Tibial nerve (tissue), 4 donors: ENCODE results near the gene SERPINC1. TPM values are rescaled to one million over a fixed set of nuclear protein-coding genes. Genes with fewer than 3 reads are reported as not detected.
"Not testable (repeated sequence)": the region's sequence is repeated elsewhere in the genome, so short reads cannot be mapped to it uniquely, and the experiment has no call there.

Source experiments
- DNase-seq, 2 donors: peaks; one replicate each; pipeline ENCODE4 v3.0.0-alpha.2; 2019; ENCODE audit warnings: low spot score in 2 of 2
- H3K27ac ChIP-seq, 4 donors: fragments of 200-600 bp; sonication (generic) in 3 of 4; one replicate each; pipeline ENCODE4 v1.5.1; 2017 to 2019; ENCODE audit warnings: mild to moderate bottlenecking in 1 of 4
- H3K27me3 ChIP-seq, 2 donors: fragments of 200-600 bp; sonication (generic) in 1 of 2; one replicate each; pipeline versions ENCODE4 v1.5.1 to v1.6.0; 2017 to 2019
- H3K36me3 ChIP-seq, 3 donors: fragments of 200-600 bp; sonication (generic); one replicate each; pipeline ENCODE4 v1.5.1; 2018 to 2019
- H3K4me1 ChIP-seq, 4 donors: fragments of 200-600 bp; sonication (generic) in 3 of 4; one replicate each; pipeline ENCODE4 v1.5.1; 2017 to 2019
- H3K4me3 ChIP-seq, 4 donors: fragments of 200-600 bp; sonication (generic) in 3 of 4; one replicate each; pipeline ENCODE4 v1.5.1; 2017 to 2019; ENCODE audit warnings: mild to moderate bottlenecking in 1 of 4, moderate library complexity in 1 of 4
- H3K9me3 ChIP-seq, 4 donors: fragments of 200-600 bp; sonication (generic) in 3 of 4; one replicate each; pipeline ENCODE4 v1.5.1; 2017 to 2019
- CTCF ChIP-seq, 5 experiments: fragments of 200-600 bp in 3 of 5; fragments of 450-650 bp in 2 of 5; sonication (generic) in 3 of 5; IDR thresholded peaks; one replicate each; pipeline ENCODE4 v1.5.1; 2016 to 2019; ENCODE audit warnings: antibody characterized with exemption in 5 of 5, mild to moderate bottlenecking in 3 of 5, moderate library complexity in 2 of 5
- EP300 ChIP-seq, 2 donors: sonication (generic); formaldehyde crosslinking; IDR thresholded peaks; one replicate each; pipeline ENCODE4 v1.6.1; 2017; ENCODE audit warnings: antibody characterized with exemption in 2 of 2, mild to moderate bottlenecking in 1 of 2
- POLR2A ChIP-seq, 2 donors: fragments of 450-650 bp; IDR thresholded peaks; one replicate each; pipeline ENCODE4 v1.6.1; 2017; ENCODE audit warnings: antibody characterized with exemption in 2 of 2, mild to moderate bottlenecking in 2 of 2, moderate library complexity in 2 of 2
- WGBS, 2 donors: methylation state at CpG; one replicate each; pipeline ENCODE4 v1.1.5; 2018; 5-methylcytosine and 5-hydroxymethylcytosine counted together
- total RNA-seq, 4 donors: library from RNA; depleted of rRNA; stranded (reverse); fragments of >200 nt; gene quantifications; one replicate each; pipeline ENCODE4 v1.1.0, GENCODE V29; 2016

Gene SERPINC1
- total RNA-seq, 4 donors from 2014 or later: not detected

GRCh38 chr1:173865468-173866164 is 51.5 kb downstream of the SERPINC1 start:
- peaks cover 0 to 65% (median 17%) of the 10 kb centered on the region in 3 donors for H3K36me3 ChIP-seq
- H3K4me1 ChIP-seq: peaks cover 0 to 42% (median 19%) of the 10 kb centered on the region in 4 donors
- peak overlapping the region in 2 of 4 donors; percentile 94 to 95 for H3K27ac ChIP-seq
- WGBS, 2 donors: 37 to 49% methylated on average over 4 of the region's 4 CpGs
- no peaks in the 10 kb centered on the region for H3K27me3 ChIP-seq
- DNase-seq: no peak
- H3K9me3 ChIP-seq: no peaks in the 10 kb centered on the region
- peak overlapping the region in 1 of 4 donors; percentile 66 for H3K4me3 ChIP-seq
- no peak for TF ChIP-seq EP300 (IDR thresholded peaks at IDR 0.05)
- no peak for TF ChIP-seq CTCF (IDR thresholded peaks at IDR 0.05)
- TF ChIP-seq POLR2A (IDR thresholded peaks at IDR 0.05): no peak

GRCh38 chr1:173864179-173864867 is 52.8 kb downstream of the SERPINC1 start:
- Histone ChIP-seq H3K4me1 (peaks cover 0 to 34% (median 19%) of the 10 kb centered on the region in 4 donors), H3K27ac (no peak overlapping the region), H3K36me3 (peaks cover 0 to 70% (median 17%) of the 10 kb centered on the region in 3 donors), H3K9me3 (no peaks in the 10 kb centered on the region), H3K4me3 (no peak overlapping the region), H3K27me3 (no peaks in the 10 kb centered on the region)
- 83 to 85% methylated on average over 5 of the region's 5 CpGs for WGBS, 2 donors
- DNase-seq: no peak
- no peak for TF ChIP-seq POLR2A (IDR thresholded peaks at IDR 0.05)
- no peak for TF ChIP-seq CTCF (IDR thresholded peaks at IDR 0.05)
- TF ChIP-seq EP300 (IDR thresholded peaks at IDR 0.05): no peak

- H3K36me3 ChIP-seq: peaks cover 0 to 78% (median 23%) of the 10 kb centered on the region in 3 donors
- H3K4me1 ChIP-seq: peaks cover 0 to 28% (median 19%) of the 10 kb centered on the region in 4 donors
- TF ChIP-seq CTCF (IDR thresholded peaks at IDR 0.05) (no peak), EP300 (IDR thresholded peaks at IDR 0.05) (no peak), POLR2A (IDR thresholded peaks at IDR 0.05) (no peak)
- DNase-seq: no peak
- no peak overlapping the region for H3K4me3 ChIP-seq
- no peaks in the 10 kb centered on the region for H3K27me3 ChIP-seq
- no peaks in the 10 kb centered on the region for H3K9me3 ChIP-seq
- peak overlapping the region in 1 of 4 donors; percentile 2 for H3K27ac ChIP-seq
Measured at GRCh38 chr1:173863224-173864161, 53.6 kb downstream of the SERPINC1 start.

GRCh38 chr1:173862769-173863223 is 54.3 kb downstream of the SERPINC1 start:
- WGBS, 2 donors: 63 to 70% methylated on average over 8 of the region's 8 CpGs

GRCh38 chr1:173862146-173862768 is 54.9 kb downstream of the SERPINC1 start:
- not testable (repeated sequence) for H3K9me3 ChIP-seq, H3K4me3 ChIP-seq, DNase-seq, H3K27me3 ChIP-seq
- peaks cover 0 to 28% (median 19%) of the 10 kb centered on the region in 4 donors for H3K4me1 ChIP-seq
- H3K36me3 ChIP-seq: peaks cover 0 to 88% (median 25%) of the 10 kb centered on the region in 3 donors
- peak overlapping the region in 1 of 4 donors; percentile 2 for H3K27ac ChIP-seq
- 82 to 86% methylated on average over 13 of the region's 13 CpGs for WGBS, 2 donors

More at GRCh38 chr1:173862769-173863223, 54.3 kb downstream of the SERPINC1 start:
- Histone ChIP-seq H3K27ac (peak overlapping the region in 1 of 4 donors; percentile 2), H3K4me3 (no peak overlapping the region), H3K36me3 (peaks cover 0 to 83% (median 25%) of the 10 kb centered on the region in 3 donors), H3K4me1 (peaks cover 0 to 28% (median 19%) of the 10 kb centered on the region in 4 donors), H3K27me3 (no peaks in the 10 kb centered on the region), H3K9me3 (no peaks in the 10 kb centered on the region)
- TF ChIP-seq EP300 (IDR thresholded peaks at IDR 0.05): no peak
- no peak for TF ChIP-seq POLR2A (IDR thresholded peaks at IDR 0.05)
- no peak for TF ChIP-seq CTCF (IDR thresholded peaks at IDR 0.05)
- DNase-seq: no peak
